ENCODE results near the gene SERPINB4. TPM values are rescaled to one million over a fixed set of nuclear protein-coding genes. Genes with fewer than 3 reads are reported as not detected.
"Not testable (repeated sequence)": the region's sequence is repeated elsewhere in the genome, so short reads cannot be mapped to it uniquely, and the experiment has no call there.

SERPINB4 gene
- total RNA-seq, 1 experiment from 2014 or later = not detected

DNA sequence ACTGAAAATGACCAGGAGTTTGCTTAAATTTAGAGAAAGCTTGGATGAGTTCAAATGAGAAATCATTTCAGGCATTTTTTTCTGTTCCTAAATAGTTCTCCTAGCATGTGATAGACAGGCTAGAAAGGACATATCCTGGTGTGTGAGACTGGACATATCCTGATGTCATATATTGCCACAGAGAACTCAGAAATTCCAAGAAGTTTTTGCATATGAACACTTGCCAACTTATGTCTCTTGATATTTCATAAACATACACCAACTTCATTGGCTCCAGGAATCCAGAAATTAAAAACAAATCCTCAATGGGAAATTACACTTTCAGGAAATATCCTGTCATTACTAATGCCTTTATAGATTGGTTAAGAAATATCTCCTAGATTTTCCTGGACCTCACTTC, 2.9 kb upstream of the SERPINB4 start:
- POLR2A ChIA-PET = no interaction called here
- Histone ChIP-seq H3K4me3 (ENCODE audit: low read depth in 2 of 2, low read length in 2 of 2) (no peak overlapping the region), H3K4me1 (ENCODE audit: control insufficient read depth, insufficient read depth, low read length) (no peaks in the 10 kb centered on the region), H3K27ac (ENCODE audit: low read length) (no peak overlapping the region), H3K27me3 (ENCODE audit: control insufficient read depth, insufficient read depth, low read length) (no peaks in the 10 kb centered on the region), H3K36me3 (ENCODE audit: control insufficient read depth, insufficient read depth, low read length) (no peaks in the 10 kb centered on the region), H3K9me3 (ENCODE audit: control insufficient read depth, insufficient read depth, low read depth, low read length) (no peaks in the 10 kb centered on the region)
- DNase-seq (ENCODE audit: low read depth, low spot score) (no peak), ATAC-seq (no peak)
- no TSS peak for BruUV-seq (replicated peaks)
- TF ChIP-seq, protein P1, sequence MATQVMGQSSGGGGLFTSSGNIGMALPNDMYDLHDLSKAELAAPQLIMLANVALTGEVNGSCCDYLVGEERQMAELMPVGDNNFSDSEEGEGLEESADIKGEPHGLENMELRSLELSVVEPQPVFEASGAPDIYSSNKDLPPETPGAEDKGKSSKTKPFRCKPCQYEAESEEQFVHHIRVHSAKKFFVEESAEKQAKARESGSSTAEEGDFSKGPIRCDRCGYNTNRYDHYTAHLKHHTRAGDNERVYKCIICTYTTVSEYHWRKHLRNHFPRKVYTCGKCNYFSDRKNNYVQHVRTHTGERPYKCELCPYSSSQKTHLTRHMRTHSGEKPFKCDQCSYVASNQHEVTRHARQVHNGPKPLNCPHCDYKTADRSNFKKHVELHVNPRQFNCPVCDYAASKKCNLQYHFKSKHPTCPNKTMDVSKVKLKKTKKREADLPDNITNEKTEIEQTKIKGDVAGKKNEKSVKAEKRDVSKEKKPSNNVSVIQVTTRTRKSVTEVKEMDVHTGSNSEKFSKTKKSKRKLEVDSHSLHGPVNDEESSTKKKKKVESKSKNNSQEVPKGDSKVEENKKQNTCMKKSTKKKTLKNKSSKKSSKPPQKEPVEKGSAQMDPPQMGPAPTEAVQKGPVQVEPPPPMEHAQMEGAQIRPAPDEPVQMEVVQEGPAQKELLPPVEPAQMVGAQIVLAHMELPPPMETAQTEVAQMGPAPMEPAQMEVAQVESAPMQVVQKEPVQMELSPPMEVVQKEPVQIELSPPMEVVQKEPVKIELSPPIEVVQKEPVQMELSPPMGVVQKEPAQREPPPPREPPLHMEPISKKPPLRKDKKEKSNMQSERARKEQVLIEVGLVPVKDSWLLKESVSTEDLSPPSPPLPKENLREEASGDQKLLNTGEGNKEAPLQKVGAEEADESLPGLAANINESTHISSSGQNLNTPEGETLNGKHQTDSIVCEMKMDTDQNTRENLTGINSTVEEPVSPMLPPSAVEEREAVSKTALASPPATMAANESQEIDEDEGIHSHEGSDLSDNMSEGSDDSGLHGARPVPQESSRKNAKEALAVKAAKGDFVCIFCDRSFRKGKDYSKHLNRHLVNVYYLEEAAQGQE (IDR thresholded peaks at IDR 0.05; ENCODE audit: insufficient read depth in 1 of 2, low read depth in 2 of 2, low read length in 1 of 2) = no peak
- TF ChIP-seq, protein P2, sequence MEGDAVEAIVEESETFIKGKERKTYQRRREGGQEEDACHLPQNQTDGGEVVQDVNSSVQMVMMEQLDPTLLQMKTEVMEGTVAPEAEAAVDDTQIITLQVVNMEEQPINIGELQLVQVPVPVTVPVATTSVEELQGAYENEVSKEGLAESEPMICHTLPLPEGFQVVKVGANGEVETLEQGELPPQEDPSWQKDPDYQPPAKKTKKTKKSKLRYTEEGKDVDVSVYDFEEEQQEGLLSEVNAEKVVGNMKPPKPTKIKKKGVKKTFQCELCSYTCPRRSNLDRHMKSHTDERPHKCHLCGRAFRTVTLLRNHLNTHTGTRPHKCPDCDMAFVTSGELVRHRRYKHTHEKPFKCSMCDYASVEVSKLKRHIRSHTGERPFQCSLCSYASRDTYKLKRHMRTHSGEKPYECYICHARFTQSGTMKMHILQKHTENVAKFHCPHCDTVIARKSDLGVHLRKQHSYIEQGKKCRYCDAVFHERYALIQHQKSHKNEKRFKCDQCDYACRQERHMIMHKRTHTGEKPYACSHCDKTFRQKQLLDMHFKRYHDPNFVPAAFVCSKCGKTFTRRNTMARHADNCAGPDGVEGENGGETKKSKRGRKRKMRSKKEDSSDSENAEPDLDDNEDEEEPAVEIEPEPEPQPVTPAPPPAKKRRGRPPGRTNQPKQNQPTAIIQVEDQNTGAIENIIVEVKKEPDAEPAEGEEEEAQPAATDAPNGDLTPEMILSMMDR (IDR thresholded peaks at IDR 0.05) = no peak
- TF ChIP-seq POLR2AphosphoS5 (IDR thresholded peaks at IDR 0.05; ENCODE audit: low read depth, low read length) (no peak), SIN3A (IDR thresholded peaks at IDR 0.05; ENCODE audit: borderline replicate concordance, insufficient read depth, low read depth, low read length) (no peak), TCF7L2 (IDR thresholded peaks at IDR 0.05; ENCODE audit: low read depth, low read length) (no peak)
- intact Hi-C loops (cut with micrococcal nuclease; ENCODE audit: unreplicated experiment) (no loop called here), in situ Hi-C loops (cut with HindIII; ENCODE audit: low pct_unique_long_range_greater_than_20kb, low sequenced_read_pairs) (no loop called here)
- CTCF ChIA-PET = no interaction called here

DNA sequence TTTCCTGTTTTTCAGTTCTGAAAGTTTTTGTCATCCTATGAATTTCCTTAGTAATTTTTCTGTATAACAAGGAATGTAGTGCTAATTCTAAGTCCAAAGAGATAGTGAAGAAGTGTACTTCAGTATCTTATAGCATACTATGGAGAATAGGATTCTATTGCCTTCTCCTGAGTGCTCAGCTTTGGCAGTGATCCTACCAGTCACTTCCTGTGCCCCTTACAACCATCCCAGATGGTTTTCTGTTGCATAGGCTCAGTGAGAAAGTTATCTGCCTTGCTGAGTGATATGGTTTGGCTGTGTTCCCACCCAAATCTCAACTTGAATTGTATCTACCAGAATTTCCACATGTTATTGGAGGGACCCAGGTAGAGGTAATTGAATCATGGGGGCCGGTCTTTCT, 638 bp upstream of the SERPINB4 start:
- intact Hi-C loops (cut with micrococcal nuclease; ENCODE audit: unreplicated experiment); CTCF ChIA-PET; DNase-seq (ENCODE audit: low read depth, low spot score); BruUV-seq (replicated peaks); H3K27ac ChIP-seq (ENCODE audit: low read length); H3K4me1 ChIP-seq (ENCODE audit: control insufficient read depth, insufficient read depth, low read length); in situ Hi-C loops (cut with HindIII; ENCODE audit: low pct_unique_long_range_greater_than_20kb, low sequenced_read_pairs); POLR2A ChIA-PET; H3K36me3 ChIP-seq (ENCODE audit: control insufficient read depth, insufficient read depth, low read length); ATAC-seq; H3K4me3 ChIP-seq (ENCODE audit: low read depth in 2 of 2, low read length in 2 of 2); H3K27me3 ChIP-seq (ENCODE audit: control insufficient read depth, insufficient read depth, low read length); H3K9me3 ChIP-seq (ENCODE audit: control insufficient read depth, insufficient read depth, low read depth, low read length): not testable (repeated sequence)

DNA sequence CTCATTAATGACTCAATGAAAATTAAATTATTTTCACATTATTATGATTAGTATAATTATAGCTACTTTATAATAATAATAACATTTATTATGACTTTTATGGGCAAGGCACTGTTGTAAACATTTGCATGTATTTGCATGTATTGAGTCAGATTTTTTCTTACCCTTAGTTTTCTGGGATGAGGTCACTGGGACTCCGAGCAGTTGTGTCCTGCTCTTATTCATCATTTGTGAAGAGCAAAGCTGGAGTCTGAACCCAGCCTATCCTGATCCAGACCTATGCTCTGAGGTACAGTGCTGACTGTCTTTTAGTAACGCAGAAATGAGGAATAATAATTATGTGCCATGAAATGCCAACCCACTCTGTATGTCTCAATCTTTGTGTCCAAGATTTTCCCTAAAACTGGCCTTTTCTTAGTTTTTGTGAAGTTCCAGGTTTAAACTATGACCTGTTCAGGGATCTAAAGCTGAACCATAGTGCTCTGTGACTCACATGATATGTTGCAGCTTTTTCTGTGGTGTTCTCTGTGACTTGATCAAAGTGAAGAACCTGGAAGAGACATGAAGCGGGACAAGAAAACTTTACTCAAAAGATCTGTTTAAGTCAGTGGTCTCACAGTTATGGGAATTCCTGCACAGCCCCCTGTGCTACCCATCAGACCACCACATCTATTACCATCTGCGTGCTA, 1.2 kb downstream of the SERPINB4 start:
- intact Hi-C loops (cut with micrococcal nuclease; ENCODE audit: unreplicated experiment); CTCF ChIA-PET; H3K36me3 ChIP-seq (ENCODE audit: control insufficient read depth, insufficient read depth, low read length); H3K27ac ChIP-seq (ENCODE audit: low read length); DNase-seq (ENCODE audit: low read depth, low spot score); in situ Hi-C loops (cut with HindIII; ENCODE audit: low pct_unique_long_range_greater_than_20kb, low sequenced_read_pairs); H3K4me1 ChIP-seq (ENCODE audit: control insufficient read depth, insufficient read depth, low read length); H3K9me3 ChIP-seq (ENCODE audit: control insufficient read depth, insufficient read depth, low read depth, low read length); BruUV-seq (replicated peaks); POLR2A ChIA-PET; H3K27me3 ChIP-seq (ENCODE audit: control insufficient read depth, insufficient read depth, low read length); H3K4me3 ChIP-seq (ENCODE audit: low read depth in 2 of 2, low read length in 2 of 2); ATAC-seq: not testable (repeated sequence)

DNA sequence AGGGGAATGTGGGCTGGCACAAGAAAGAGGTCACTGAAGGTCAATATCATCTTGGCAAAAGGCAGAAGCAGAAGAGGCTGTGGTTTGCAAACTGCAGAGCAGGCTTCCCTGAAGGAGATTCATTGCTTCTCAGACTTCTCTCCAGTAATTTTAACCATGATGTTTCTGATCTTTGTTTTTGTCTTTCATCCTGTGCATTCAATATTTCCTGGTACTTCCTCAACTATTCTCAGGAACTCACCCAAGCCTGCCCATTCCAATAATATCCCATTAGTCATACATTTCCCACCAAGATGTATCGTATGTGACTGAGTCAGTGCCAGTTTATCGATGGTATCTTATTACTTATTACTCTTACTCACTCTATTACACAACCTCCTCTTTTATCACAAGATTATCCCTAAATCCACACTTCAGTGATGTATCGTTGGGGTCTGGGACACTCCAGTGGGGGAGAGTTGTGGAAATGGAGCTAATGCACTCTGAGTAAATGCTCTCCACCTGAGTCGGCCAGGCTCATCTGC, 2.8 kb downstream of the SERPINB4 start:
- H3K36me3 ChIP-seq (ENCODE audit: control insufficient read depth, insufficient read depth, low read length); BruUV-seq (replicated peaks); H3K9me3 ChIP-seq (ENCODE audit: control insufficient read depth, insufficient read depth, low read depth, low read length); H3K4me3 ChIP-seq (ENCODE audit: low read depth in 2 of 2, low read length in 2 of 2); intact Hi-C loops (cut with micrococcal nuclease; ENCODE audit: unreplicated experiment); H3K4me1 ChIP-seq (ENCODE audit: control insufficient read depth, insufficient read depth, low read length); ATAC-seq; in situ Hi-C loops (cut with HindIII; ENCODE audit: low pct_unique_long_range_greater_than_20kb, low sequenced_read_pairs); DNase-seq (ENCODE audit: low read depth, low spot score); CTCF ChIA-PET; POLR2A ChIA-PET; H3K27me3 ChIP-seq (ENCODE audit: control insufficient read depth, insufficient read depth, low read length); H3K27ac ChIP-seq (ENCODE audit: low read length): not testable (repeated sequence)

All from Panc1 (cell line).